Measurements from ENCODE around the gene USH2A. TPM values are rescaled to one million over a fixed set of nuclear protein-coding genes. Genes with fewer than 3 reads are reported as not detected.

Gene USH2A
- total RNA-seq, 4 donors from 2014 or later = under 0.01 to 1.9 (median under 0.01) TPM

DNA sequence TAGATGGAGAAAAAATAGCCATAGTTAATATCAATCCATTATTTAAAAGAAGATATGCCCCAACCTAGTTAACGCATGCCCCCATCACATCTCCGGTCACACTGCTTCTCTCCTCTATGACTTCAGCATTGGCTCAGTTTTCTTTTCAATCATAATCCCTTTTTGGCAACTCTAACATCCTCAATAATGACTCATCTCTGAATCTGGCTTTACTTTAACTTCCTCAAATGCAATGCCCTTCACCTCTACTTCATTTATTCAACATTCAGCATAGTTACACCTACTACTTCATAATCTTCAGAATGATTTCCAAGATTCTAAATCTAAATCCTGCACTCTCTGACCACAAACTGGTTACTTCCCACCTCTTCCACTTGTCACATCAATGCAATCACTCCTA is 417.3 kb downstream of the USH2A start:
- no peak for DNase-seq (ENCODE audit: extremely low spot score)
- Histone ChIP-seq H3K4me1 (no peaks in the 10 kb centered on the region), H3K36me3 (no peaks in the 10 kb centered on the region), H3K9me3 (no peaks in the 10 kb centered on the region), H3K27ac (replicated peaks in 1 of 4) (no peak overlapping the region), H3K4me3 (no peak overlapping the region), H3K27me3 (no peaks in the 10 kb centered on the region)
- TF ChIP-seq, protein P1, sequence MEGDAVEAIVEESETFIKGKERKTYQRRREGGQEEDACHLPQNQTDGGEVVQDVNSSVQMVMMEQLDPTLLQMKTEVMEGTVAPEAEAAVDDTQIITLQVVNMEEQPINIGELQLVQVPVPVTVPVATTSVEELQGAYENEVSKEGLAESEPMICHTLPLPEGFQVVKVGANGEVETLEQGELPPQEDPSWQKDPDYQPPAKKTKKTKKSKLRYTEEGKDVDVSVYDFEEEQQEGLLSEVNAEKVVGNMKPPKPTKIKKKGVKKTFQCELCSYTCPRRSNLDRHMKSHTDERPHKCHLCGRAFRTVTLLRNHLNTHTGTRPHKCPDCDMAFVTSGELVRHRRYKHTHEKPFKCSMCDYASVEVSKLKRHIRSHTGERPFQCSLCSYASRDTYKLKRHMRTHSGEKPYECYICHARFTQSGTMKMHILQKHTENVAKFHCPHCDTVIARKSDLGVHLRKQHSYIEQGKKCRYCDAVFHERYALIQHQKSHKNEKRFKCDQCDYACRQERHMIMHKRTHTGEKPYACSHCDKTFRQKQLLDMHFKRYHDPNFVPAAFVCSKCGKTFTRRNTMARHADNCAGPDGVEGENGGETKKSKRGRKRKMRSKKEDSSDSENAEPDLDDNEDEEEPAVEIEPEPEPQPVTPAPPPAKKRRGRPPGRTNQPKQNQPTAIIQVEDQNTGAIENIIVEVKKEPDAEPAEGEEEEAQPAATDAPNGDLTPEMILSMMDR (IDR thresholded peaks at IDR 0.05) = no peak
- no peak for TF ChIP-seq POLR2A (IDR thresholded peaks at IDR 0.05; ENCODE audit: low read depth)
- TF ChIP-seq POLR2AphosphoS5 (IDR thresholded peaks at IDR 0.05) = no peak
- TF ChIP-seq EP300 (IDR thresholded peaks at IDR 0.05) = no peak
- intact Hi-C loops (cut with DNase I) = no loop called here
- 74% methylated on average over 2 of the region's 2 CpGs for WGBS

DNA sequence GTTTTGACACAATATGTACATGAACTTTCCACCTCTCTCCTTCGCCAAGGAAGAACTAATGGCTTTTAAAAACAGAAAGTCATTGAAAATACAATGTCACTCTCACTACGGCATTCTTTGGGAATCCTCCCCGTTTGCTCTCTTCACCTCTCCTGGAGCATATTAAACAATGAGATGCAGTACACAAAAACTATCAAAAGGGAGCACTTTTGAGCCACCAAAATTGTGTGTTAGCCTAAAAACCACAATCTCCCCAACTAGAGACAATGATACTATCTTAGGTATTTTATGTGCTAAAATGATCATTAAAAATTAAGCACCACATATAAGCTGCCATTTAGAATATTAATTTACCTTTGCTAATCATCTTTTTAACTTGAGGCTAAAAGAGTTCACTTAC is 430.6 kb downstream of the USH2A start:
- WGBS = 6% methylated on average over 3 of the region's 3 CpGs
- Histone ChIP-seq H3K36me3 (no peaks in the 10 kb centered on the region), H3K27ac (replicated peaks in 1 of 4) (no peak overlapping the region), H3K4me1 (no peaks in the 10 kb centered on the region), H3K27me3 (no peaks in the 10 kb centered on the region), H3K9me3 (no peaks in the 10 kb centered on the region), H3K4me3 (no peak overlapping the region)
- intact Hi-C loops (cut with DNase I) = loop anchor here (10.0 kb wide), 1 partner anchor 232 kb away; no protein-coding TSS in a partner anchor
- DNase-seq (ENCODE audit: extremely low spot score) = no peak
- no peak for TF ChIP-seq EP300 (IDR thresholded peaks at IDR 0.05)
- TF ChIP-seq, protein P1 (IDR thresholded peaks at IDR 0.05) = peak; percentile 11 to 41 (median 28)

DNA sequence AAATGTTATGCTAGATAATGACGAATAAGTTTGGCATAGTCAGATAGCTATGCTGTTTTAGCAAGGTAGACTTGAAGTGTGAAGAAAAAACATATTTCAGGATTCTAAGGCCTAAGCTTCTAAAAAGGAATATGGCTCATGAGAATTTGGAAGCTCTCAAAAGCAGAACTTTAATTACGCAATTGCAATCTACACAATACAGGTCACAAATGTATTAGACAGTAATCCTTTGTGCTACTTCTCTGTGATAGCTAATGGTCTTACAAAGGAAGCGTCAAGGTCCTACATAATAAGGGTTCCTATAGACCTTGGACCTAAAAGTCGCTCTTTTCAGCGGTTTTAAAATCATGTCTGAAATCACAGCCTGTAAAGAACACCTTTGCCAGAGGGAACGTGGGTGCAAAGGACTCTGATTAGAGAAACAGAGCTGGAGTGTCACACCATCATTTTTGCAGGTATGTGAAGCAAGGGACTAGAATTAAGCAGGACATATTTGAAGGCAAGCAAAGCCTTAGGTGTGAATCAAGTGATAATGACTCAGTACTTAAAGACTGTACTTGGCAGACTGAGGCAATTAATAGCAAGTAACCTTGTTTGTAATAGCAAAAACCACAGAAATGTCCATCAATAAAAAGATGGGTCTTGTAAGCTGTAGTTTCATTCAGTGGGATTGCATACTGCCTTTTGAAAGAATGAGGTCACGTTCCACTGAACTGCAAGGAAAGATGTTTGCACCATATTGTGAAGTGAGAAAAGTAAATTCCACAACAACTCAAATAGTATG is 436.0 kb downstream of the USH2A start:
- H3K27ac ChIP-seq (replicated peaks in 1 of 4) = no peak overlapping the region
- H3K4me1 ChIP-seq = no peaks in the 10 kb centered on the region
- H3K9me3 ChIP-seq = no peaks in the 10 kb centered on the region
- no peak for DNase-seq (ENCODE audit: extremely low spot score)
- intact Hi-C loops (cut with DNase I) = no loop called here
- H3K36me3 ChIP-seq = no peaks in the 10 kb centered on the region
- 85% methylated on average over 7 of the region's 7 CpGs for WGBS
- no peak overlapping the region for H3K4me3 ChIP-seq
- TF ChIP-seq POLR2AphosphoS5 (IDR thresholded peaks at IDR 0.05) = no peak
- TF ChIP-seq, protein P1 (IDR thresholded peaks at IDR 0.05) = no peak
- H3K27me3 ChIP-seq = no peaks in the 10 kb centered on the region

DNA sequence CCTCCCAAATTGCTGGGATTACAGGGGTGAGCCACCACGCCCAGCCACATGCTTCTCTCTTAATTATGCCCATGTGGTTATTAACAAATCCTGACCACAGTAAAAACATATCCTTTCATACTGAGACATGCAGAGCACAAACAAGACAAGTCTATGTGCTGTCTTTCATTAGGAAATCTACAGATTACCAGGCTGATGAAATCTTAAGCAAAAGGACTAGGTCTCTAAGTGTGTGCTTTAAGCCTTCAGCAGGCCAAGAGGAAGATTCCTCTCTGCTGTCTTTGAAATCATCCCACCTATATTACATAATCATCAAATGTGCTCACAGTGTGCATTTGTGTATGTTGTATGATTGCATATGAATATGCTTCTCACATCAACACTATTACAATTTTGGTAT is 436.8 kb downstream of the USH2A start:
- Histone ChIP-seq H3K27me3 (no peaks in the 10 kb centered on the region), H3K36me3 (no peaks in the 10 kb centered on the region), H3K4me1 (no peaks in the 10 kb centered on the region), H3K9me3 (no peaks in the 10 kb centered on the region), H3K27ac (replicated peaks in 1 of 4) (no peak overlapping the region), H3K4me3 (no peak overlapping the region)
- WGBS = 80% methylated on average over 1 of the region's 1 CpG
- DNase-seq (ENCODE audit: extremely low spot score) = no peak
- intact Hi-C loops (cut with DNase I) = no loop called here
- TF ChIP-seq POLR2AphosphoS5 (IDR thresholded peaks at IDR 0.05) (no peak), EP300 (IDR thresholded peaks at IDR 0.05) (no peak), POLR2A (IDR thresholded peaks at IDR 0.05; ENCODE audit: low read depth) (no peak)
- TF ChIP-seq, protein P1 (IDR thresholded peaks at IDR 0.05) = no peak

DNA sequence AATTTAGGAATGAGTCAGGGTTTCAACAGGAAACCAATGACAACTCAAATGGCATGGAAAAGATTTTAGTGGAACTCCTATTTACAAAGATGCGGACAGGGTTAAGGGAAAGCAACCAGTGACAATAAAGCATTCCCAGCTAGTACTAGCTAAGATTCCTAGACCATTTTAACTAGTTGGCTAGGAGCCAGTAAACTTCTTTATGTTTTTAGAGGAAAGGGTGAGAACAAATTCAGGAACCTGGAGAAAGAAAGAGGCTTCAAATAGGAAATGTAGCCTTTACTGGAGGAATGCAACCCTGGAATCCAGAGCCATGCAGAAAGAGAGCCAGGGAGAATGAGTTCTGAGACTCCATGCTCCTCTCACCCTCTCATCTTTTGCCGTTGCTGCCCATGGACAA is 439.6 kb downstream of the USH2A start:
- no peak for DNase-seq (ENCODE audit: extremely low spot score)
- H3K27ac ChIP-seq (replicated peaks in 1 of 4) = no peak overlapping the region
- H3K9me3 ChIP-seq = no peaks in the 10 kb centered on the region
- intact Hi-C loops (cut with DNase I) = no loop called here
- TF ChIP-seq POLR2AphosphoS5 (IDR thresholded peaks at IDR 0.05) (no peak), EP300 (IDR thresholded peaks at IDR 0.05) (no peak), POLR2A (IDR thresholded peaks at IDR 0.05; ENCODE audit: low read depth) (no peak)
- TF ChIP-seq, protein P1 (IDR thresholded peaks at IDR 0.05) = no peak
- H3K4me1 ChIP-seq = no peaks in the 10 kb centered on the region
- H3K27me3 ChIP-seq = no peaks in the 10 kb centered on the region
- H3K36me3 ChIP-seq = no peaks in the 10 kb centered on the region
- WGBS = 57% methylated on average over 2 of the region's 2 CpGs
- no peak overlapping the region for H3K4me3 ChIP-seq
